Measurements from ENCODE around the gene BEST3. TPM values are rescaled to one million over a fixed set of nuclear protein-coding genes. Genes with fewer than 3 reads are reported as not detected.

BEST3 gene
- total and polyA plus RNA-seq, 12 donors, result 0.27 to 3.3 (median 1.3) TPM

GRCh38 chr12:69708649-69709048, 9.5 kb upstream of the BEST3 start:
- intact Hi-C loops (cut with DNase I), result no loop called here
- no peaks in the 10 kb centered on the region for H3K36me3 ChIP-seq (replicated peaks in 1 of 2)
- H3K27ac ChIP-seq, result no peak overlapping the region
- H3K9me3 ChIP-seq (replicated peaks in 1 of 3), result no peaks in the 10 kb centered on the region
- no peaks in the 10 kb centered on the region for H3K27me3 ChIP-seq
- 79 to 89% (median 85%) methylated on average over 3 of the region's 3 CpGs for WGBS, 4 donors
- H3K4me3 ChIP-seq, result no peak overlapping the region
- H3K4me1 ChIP-seq (replicated peaks in 1 of 2), result no peaks in the 10 kb centered on the region
- DNase-seq, result no peak
- TF ChIP-seq POLR2A (IDR thresholded peaks at IDR 0.05) (no peak), CTCF (IDR thresholded peaks at IDR 0.05) (no peak)

- 0 to 5% (median 0%) methylated on average over 1 of the region's 1 CpG for WGBS, 4 donors
- no peaks in the 10 kb centered on the region for H3K27me3 ChIP-seq
Measured at GRCh38 chr12:69704357-69704756, 5.3 kb upstream of the BEST3 start.

GRCh38 chr12:69703146-69703642, 4.1 kb upstream of the BEST3 start:
- TF ChIP-seq POLR2A (IDR thresholded peaks at IDR 0.05), result no peak
- no peak for TF ChIP-seq CTCF (IDR thresholded peaks at IDR 0.05)
- Histone ChIP-seq H3K4me3 (no peak overlapping the region), H3K27me3 (no peaks in the 10 kb centered on the region), H3K27ac (no peak overlapping the region), H3K9me3 (replicated peaks in 1 of 3) (no peaks in the 10 kb centered on the region), H3K4me1 (replicated peaks in 1 of 2) (no peaks in the 10 kb centered on the region), H3K36me3 (replicated peaks in 1 of 2) (no peaks in the 10 kb centered on the region)
- no peak for DNase-seq
- intact Hi-C loops (cut with DNase I), result no loop called here
- 60 to 73% (median 62%) methylated on average over 1 of the region's 1 CpG for WGBS, 4 donors

More at GRCh38 chr12:69704357-69704756, 5.3 kb upstream of the BEST3 start:
- H3K27ac ChIP-seq, result no peak overlapping the region
- no peak for DNase-seq
- no peaks in the 10 kb centered on the region for H3K36me3 ChIP-seq (replicated peaks in 1 of 2)
- intact Hi-C loops (cut with DNase I), result no loop called here
- H3K4me1 ChIP-seq (replicated peaks in 1 of 2), result no peaks in the 10 kb centered on the region
- no peak for TF ChIP-seq CTCF (IDR thresholded peaks at IDR 0.05)
- TF ChIP-seq POLR2A (IDR thresholded peaks at IDR 0.05), result no peak
- no peaks in the 10 kb centered on the region for H3K9me3 ChIP-seq (replicated peaks in 1 of 3)
- H3K4me3 ChIP-seq, result no peak overlapping the region

GRCh38 chr12:69701826-69702225, 2.7 kb upstream of the BEST3 start:
- WGBS, 4 donors, result 90 to 95% (median 93%) methylated on average over 3 of the region's 3 CpGs
- TF ChIP-seq POLR2A (IDR thresholded peaks at IDR 0.05), result no peak
- no peak for TF ChIP-seq CTCF (IDR thresholded peaks at IDR 0.05)
- no peaks in the 10 kb centered on the region for H3K4me1 ChIP-seq (replicated peaks in 1 of 2)
- no peaks in the 10 kb centered on the region for H3K9me3 ChIP-seq (replicated peaks in 1 of 3)
- no peak overlapping the region for H3K4me3 ChIP-seq
- DNase-seq, result no peak
- intact Hi-C loops (cut with DNase I), result no loop called here
- H3K27ac ChIP-seq, result no peak overlapping the region
- H3K36me3 ChIP-seq (replicated peaks in 1 of 2), result no peaks in the 10 kb centered on the region
- no peaks in the 10 kb centered on the region for H3K27me3 ChIP-seq

All from adrenal gland (tissue), 12 donors.